Stimulated activated CD4-positive, alpha-beta T cell treated with anti-CD3 and anti-CD28 coated beads, TNF-alpha, amount 100 ng/mL, for 24 hours (primary cell): ENCODE measurements around the gene FAM98B.

Source experiments
- DNase-seq, 3 experiments: peaks; one replicate each; pipeline ENCODE4 v3.0.0-alpha.2; 2020; ENCODE audit warnings: low read depth in 3 of 3

Gene FAM98B

DNA sequence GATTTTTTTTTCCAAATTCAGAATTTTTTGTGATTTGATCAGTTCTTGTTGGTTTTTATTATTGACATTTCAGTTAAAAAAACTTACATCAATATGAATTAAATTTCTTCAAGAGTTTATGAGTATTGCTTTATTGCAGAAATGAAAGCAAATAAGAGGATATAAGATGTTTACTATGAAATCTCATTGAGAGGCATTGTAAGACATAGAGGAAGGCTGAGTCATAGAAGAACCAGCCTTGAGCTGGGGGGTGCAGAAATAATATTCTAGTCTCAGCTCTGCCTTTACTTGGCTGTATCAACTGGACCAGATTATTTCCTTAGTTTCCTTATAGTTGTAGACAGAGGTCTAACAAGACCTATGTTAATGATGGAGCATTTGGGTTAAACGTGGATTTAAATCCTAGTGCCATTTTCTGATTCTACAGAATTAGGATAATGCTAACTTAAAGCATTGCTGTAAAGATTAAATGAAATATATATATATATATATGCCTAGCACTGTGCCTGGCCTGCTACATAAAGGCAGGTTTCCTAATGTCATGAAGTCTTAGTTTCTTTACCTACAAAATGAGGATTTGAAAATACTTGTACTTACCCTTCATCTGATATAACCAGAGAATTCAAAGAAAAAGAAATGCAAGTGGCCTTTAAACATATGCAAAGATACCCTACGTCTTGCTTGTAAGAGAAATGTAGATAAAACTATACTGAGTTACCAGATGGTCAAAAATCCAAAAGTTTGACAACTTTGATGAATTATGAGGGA lies 7.3 kb downstream of the FAM98B start:
- no peak for DNase-seq

DNA sequence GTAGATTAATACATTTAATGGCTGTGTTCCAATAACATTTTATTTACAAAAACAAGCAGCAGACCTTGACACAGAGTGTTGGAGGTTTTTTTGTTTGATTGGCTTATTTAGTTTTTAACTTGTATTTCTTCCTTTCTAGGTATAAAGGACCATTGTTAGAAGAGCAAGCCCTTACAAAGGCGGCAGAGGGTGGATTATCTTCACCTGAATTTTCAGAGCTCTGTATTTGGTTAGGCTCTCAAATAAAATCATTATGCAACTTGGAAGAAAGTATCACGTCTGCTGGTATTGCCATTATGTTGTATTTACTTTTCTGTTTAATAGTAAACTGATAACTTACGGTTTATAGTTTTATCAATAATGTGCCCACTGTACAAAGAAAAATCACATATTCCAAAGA lies 10.0 kb downstream of the FAM98B start:
- no peak for DNase-seq

DNA sequence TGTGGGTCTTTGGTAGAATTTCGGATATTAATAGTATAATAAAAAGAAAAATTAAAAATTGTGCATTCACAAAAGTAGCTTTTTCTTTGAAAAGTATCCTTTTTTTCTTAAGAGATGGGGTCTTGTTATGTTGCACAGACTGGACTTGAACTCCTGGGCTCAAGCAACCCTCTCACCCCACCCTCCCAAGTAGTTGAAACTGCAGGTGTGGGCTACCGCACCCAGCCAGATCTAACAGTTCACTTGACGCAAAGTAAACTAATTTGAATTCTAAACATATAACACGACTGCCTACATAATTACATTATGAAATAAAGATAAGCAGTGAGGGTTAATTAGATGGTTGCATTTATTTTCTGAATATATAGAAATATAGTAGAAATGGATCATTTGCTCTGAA lies 10.7 kb downstream of the FAM98B start:
- DNase-seq = no peak

DNA sequence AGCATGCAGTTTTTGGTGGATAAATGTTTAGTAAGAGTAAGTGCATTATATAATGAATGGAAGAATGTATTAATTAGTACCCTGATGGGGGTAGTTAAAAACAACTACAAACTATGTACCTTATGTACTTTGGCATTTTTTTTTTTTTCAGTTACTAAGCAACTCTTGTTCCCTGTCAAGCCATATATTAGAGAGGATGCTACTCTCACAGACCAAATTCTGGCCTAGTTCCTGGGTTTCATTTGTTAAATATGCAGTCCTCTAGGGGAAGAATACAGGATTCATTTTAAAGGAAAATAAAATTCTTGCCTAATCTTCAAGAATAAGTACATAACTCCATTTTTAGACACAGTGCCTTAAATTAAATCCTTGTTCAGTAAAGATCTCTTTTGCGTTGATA lies 16.9 kb downstream of the FAM98B start:
- DNase-seq = no peak

DNA sequence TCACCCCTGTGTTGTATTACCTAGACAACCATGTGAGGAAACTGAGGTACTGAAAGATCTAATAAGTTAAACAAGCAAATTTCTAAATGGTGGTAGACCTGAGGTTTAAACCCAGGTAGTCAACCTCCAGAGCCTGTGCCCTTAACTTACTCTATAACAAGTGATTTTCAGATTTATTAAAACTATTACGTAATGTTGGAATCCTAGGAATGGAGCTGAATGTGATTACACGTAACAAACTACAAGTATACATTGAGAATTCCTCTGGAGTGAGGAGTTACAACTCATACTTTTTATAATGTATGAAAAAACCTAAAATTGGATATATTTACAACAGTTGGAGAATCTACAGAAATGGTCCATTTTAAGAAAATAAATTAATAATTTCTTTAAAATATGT lies 18.0 kb downstream of the FAM98B start:
- no peak for DNase-seq

DNA sequence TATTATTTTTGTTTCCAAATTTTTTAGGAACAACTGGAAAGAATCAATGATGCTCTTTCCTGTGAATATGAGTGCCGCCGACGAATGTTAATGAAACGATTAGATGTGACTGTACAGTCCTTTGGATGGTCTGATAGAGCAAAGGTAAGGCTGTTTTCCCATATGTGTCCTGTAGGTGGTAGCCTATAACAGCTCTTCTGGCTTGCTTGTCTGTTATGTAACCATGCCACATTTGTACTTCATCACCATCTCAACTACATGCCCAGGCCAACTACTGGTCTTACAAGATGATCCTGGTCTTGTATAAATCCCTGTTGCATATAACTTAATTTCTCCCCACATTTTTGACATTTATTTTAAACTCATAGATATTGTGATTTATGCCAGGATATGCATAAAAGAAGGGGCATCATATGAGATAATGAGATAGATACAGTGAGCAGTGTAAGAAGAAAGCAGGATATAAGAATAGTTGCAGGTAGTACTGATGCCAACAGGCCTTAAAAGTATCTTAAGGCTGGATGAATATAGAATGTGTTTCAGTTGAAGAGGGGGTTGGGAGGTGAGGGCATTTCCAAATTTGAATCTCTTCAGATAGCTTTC lies 20.3 kb downstream of the FAM98B start:
- peak in 1 of 3 experiments; percentile 3 for DNase-seq

DNA sequence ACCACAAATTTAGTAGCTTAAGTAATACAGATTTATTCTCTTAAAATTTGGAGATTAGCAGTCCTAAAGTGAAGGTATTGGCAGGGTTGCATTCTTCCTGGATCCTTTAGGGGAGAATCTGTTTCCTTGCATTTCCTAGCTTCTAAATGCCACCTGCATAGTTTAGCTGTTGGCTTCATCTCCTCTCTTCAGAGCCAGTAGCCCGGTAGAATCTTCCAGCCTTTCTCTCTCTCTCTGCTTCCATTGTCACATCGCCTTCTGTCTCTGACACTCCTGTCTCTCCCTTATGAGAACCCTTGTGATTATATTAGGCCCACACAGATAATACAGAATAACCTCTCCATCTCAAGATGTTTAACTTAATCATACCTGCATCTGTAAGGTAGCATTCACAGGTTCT lies 21.4 kb downstream of the FAM98B start:
- DNase-seq = no peak

DNA sequence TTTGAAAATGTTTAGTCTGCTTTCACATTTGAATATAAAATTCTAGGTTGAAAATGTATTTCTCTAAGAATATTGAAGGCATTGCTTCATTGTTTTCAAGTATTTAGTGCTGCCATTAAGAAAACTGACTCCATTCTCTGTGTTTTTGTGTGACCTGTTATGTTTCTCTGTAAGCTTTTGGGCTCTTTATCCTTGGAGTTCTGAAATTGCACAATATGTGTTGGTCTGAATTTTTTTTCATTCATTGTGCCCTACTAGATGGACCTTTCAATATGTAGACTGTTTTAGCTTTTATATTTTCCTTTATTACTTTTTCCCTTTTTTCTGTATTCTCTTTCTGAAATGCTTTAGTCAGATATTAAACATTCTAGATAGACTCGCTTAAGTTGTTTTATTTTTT lies 22.2 kb downstream of the FAM98B start:
- DNase-seq = no peak

DNA sequence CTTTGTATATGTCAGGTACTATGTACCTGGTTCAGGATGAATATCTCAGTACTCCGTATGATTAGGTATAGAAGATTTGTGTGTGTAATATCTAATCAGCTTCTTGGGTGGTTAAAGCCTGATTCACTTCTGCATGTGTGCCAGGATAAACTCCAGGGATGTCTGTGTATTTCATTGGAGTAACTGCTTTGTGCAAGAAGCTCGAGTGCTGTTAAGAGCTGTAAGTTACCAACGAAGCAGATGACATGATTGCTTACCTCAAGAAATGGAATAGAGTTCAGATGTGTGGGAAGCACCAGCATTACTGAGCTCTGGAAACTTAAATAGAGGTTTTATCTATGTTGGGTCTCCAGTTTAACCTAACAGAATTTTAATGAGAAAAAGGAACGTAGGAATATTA lies 23.7 kb downstream of the FAM98B start:
- DNase-seq = no peak

DNA sequence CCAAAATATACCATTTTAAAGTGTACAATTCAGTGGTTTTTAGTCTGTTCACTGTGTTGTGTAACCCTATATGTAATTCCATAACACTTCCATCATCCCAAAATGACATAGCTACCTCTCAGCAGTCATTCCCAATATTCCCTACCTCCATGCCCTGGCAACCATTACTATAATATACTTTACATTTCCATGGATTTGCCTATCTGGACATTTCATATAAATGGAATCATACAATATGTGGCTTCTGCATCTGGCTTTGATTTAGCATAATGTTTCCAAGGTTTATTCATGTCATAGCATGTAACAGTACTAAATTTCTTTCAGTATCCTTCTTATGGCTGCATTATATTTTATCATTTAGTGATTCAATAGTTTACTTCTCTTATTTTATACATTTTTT lies 25.3 kb downstream of the FAM98B start:
- DNase-seq = no peak

DNA sequence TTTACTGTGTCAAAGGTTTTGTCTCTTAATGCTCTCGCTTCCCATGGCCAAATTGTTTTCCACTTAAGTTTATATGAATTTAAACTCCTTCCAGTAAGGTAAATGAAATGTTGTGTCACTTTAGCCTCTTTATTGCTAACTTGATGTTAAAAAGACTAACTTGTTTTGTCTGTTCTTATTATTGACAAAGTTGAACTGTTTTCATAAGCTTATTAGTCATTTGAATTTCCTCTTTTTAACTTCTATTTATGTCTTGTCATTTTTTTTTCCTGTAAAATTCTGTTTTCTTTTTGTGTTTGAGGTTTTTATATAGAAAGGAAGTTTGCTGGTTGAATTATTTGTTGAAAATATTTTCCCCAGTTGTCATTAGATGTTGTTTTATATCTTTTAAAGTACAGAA lies 25.8 kb downstream of the FAM98B start:
- DNase-seq = no peak

DNA sequence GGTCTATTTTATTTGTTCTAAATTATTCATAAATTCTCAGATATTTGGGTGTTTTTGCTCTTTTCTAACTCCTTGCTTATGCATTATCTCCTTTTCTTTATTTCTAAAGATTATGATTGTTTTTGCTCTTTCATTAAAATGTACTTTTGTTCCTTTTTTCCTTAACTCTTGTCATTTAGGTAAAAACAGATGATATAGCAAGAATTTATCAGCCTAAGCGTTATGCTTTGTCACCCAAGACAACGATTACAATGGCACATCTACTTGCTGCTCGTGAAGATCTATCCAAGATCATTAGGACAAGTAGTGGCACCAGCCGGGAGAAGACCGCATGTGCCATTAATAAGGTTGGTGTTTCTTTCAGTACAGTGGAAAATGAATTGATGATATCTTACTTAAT lies 27.2 kb downstream of the FAM98B start:
- DNase-seq = no peak

DNA sequence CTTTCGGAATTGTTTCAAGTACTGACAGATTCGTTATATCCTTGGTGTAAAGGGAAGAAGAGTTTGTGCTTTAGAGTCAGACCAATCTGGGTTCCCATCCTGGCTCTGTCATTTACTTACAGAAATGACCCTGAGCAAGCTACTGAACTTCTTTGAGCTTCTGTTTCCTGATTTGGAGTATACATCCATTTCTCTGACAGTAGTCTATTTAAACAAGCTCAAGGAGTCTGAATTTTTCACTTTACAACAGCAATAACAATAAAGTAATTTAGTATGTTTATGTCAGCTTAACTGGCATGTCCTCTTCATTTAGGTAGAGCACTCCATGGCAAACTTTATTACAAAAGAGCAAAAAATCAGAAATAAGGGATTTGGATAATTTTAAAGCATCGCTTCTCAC lies 27.8 kb downstream of the FAM98B start:
- DNase-seq = no peak

DNA sequence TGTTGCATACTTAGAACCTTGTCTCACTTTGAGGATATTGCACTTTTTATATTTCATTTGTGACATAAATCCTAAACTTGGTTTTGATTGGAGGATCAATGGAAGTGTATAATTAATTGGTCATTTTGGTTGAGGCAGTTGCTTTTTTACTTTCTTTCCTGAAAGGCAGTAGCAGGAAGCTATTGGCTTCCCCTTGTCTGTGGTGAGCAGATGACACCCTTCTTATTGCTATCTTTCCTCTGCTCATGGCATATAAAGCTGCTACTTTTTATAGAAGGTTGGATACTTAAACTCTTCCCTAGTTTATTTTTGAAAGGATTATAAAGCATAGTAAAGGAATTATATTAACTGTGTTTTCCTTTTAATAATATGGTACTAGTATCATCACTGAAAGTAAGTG lies 28.6 kb downstream of the FAM98B start:
- DNase-seq = no peak

DNA sequence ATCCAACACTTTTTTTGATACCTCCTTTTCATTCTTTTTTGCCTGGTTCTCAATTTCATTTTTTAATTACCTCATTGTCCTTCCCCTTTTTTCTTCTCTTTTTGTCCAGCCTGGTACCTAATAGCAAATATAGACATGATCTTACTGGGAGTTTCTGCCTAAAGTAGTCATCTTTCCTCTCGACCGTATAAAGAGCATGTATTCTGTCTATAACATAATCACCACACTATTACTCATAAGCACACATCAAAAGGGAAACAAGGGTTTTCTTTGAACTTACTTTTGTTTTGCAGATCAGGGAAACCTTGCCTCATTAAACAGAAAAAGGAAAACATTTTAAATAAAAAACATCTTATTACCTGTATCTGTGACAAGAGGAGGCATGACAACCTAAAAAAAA lies 33.0 kb downstream of the FAM98B start:
- DNase-seq = no peak

DNA sequence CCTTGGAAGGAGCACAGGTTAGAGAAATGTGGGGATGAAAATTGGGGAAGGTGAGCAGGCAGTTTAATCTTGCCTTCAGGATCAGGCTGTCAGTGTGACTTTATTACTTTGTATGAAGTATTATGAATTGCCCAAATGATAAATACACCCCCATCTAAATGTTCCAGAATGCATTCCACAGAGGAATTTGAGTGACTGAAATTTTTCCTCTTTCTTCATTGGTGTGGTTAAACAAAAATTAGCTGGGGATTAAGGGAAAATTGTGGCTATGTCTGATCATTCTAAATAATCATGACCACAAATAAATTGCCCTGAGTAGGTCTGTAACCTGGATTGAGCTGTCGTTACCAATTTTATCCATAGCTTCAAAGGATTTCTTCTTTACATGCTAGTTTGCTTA lies 33.5 kb downstream of the FAM98B start:
- no peak for DNase-seq

DNA sequence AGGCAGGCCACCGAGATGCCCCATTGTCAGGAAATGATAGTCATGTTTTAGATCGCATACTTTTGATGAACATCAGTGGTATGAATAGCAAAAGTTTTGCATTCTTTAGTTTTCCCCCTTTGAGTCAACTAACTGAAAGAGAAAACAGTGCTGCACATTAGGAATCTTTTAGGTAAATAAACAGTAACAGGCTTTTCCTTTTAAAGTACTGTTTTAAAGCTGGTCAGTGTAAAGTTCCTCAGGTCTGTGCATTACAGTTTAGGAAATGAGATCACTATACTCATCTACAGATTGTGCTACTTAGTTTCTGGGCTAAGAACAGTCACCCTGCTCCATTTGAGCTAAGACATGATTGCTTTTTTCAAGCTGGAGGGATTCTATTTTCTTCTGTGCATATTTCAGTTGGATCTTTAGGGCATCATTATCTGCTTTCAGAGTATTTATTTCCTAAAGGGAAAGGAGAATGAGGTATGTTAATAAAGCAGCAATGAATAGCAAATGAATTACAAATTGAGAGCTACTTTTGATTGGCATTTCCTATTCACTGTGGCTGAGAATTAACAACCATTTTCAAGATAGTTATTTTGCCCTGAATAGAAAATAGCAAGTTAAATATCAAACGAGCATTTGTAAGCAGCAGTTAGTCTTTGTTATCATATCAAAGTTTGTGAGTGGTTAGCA lies 36.5 kb downstream of the FAM98B start:
- no peak for DNase-seq

DNA sequence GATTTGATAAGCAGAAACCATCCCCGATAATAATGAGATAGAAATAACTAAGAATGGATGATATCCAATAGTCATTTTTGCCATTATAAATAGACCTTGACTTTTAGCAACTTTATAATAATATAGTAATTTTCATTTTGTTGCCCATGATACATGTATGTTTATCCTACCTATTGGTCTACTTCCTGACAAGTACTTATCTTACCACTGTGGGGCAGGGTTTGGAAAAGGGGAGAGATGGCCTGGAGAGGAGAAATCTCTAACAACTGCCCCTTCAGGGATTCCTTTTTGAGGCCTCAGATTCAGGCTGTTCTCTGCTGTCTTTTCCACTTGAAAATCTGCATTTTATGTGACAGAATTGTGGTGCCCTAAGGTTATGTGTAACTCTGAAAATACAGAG lies 42.2 kb downstream of the FAM98B start:
- DNase-seq = no peak

DNA sequence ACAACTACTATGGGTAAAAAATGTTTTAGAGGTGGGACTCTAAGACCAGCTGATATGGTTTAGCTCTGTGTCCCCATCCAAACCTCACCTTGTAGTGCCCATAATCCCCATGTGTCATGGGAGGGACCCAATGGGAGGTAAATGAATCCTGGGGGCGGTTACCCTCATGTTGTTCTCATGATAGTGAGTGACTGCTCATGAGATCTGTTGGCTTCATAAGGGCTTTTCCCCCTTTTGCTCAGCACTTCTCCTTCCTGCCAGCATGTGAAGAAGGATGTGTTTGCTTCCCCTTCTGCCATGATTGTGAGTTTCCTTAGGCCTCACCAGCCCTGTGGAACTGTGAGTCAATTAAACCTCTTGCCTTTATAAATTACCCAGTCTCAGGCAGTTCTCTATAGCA lies 45.7 kb downstream of the FAM98B start:
- no peak for DNase-seq

DNA sequence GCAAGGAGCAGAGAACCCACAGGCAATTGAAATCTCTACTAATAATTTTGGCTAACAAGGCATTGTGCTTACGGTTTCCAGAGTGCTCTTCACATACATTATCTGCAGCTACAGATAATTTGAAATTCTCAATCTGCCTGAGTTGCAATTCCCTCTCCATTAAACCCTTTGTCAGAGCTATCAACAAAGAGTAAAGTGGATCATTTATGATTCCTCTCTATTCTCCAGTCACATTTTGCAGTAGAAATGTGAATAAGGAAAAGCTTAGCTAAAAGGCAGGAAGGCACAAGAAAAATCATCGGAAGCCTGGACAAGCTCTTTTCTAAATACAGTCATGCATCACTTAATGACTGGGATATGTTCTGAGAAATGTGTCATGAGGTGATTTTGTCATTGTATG lies 49.6 kb downstream of the FAM98B start:
- no peak for DNase-seq

DNA sequence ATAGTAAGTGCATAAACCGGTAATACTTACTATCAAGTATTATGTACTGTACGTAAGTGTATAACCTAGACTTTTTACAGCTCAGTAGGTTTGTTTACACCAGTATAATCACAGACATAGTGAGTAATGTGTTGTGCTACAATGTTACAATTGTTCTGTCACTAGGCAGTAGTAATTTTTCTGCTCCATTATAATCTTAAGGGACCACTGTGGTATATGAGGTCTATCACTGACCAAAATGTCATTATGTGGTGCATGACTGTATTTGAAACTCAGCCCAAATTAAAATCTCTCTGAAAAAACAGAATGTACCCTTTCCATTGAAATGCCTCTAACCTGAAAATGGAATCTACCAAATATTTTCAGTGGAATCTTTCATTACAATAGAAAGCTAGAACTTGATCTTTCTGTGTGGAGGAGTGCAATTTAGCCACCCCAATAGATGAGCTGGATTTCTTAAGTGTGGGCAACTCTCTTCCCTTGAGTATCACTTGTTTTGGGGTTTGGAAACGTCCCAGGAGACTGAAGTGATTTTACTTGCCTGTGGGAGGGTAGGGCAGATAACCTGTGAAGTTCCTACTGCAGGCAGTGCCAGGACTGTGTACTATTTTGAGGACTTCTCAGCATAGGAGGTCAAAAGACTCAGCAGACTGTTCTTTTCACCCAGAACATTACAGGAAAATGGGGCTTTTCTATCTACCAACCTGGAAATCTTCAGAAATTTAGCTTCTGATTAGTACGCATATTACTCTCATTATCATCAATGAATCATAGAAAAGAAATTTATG lies 50.9 kb downstream of the FAM98B start:
- DNase-seq = no peak

DNA sequence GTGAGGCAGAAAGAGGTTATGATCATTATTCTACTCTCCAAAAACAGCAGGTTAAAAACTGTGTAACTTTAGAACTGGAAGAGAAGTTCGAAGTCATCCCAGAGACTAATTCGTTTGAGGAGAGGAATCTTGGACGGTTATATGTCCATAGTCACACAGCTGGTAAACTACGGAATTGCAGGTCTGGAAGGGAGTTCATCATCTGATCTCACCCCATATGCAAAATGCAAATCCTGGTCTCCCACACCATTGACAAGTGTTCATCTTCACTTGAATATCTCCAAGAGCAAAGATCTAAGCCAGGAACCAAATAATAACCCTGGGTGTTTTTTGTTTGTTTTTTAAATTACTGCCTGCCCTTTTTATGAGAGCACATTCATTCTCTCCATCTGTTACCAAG lies 53.1 kb downstream of the FAM98B start:
- no peak for DNase-seq

DNA sequence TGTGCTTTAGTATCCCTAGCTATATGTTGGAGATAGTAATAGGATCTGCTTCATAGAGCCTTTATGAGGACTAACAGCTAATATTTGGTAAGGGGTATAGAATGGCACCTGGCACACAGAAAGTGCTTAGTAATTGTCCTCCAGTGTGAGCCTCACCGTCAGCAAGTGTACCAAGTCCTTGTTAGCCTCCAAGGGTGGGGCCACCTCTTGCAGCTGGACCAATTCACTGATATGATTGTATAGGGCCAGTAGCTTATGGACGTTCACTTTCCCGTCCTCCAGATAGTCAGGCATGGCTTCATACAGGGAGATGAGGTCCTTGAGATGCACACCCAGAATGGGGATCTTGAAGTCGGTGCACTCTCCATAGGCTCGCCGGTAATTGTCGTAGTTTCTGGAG lies 53.6 kb downstream of the FAM98B start:
- DNase-seq = no peak
